H9 (cell line): ENCODE data around the gene FEZF1. TPM values are rescaled to one million over a fixed set of nuclear protein-coding genes. Genes with fewer than 3 reads are reported as not detected.

Experiments
- DNase-seq: peaks from one replicate; pipeline ENCODE4 v3.0.0-alpha.2; 2017
- H2AFZ ChIP-seq: one replicate; pipeline ENCODE4 v1.6.1; 2013; ENCODE audit warnings: mild to moderate bottlenecking, low read length, control low read depth, moderate library complexity
- H2AK5ac ChIP-seq: 2 replicates; pipeline ENCODE4 v1.6.1; 2013; ENCODE audit warnings: low read length, control low read depth, mixed read lengths; ENCODE audit not compliant: insufficient read length
- H2BK120ac ChIP-seq: one replicate; pipeline ENCODE4 v1.6.1; 2013; ENCODE audit warnings: low read depth, mild to moderate bottlenecking, low read length, control low read depth, inconsistent platforms; ENCODE audit not compliant: poor library complexity, severe bottlenecking
- H2BK12ac ChIP-seq: 2 replicates; pipeline ENCODE4 v1.6.1; 2013; ENCODE audit warnings: low read length, control low read depth, mixed read lengths, low read depth; ENCODE audit not compliant: insufficient read length
- H2BK15ac ChIP-seq: 2 replicates; pipeline ENCODE4 v1.6.1; 2013; ENCODE audit warnings: low read depth, low read length, control low read depth
- H2BK20ac ChIP-seq: one replicate; pipeline ENCODE4 v1.6.1; 2013; ENCODE audit warnings: low read depth, mild to moderate bottlenecking, low read length, control low read depth, inconsistent platforms; ENCODE audit not compliant: poor library complexity, severe bottlenecking
- H2BK5ac ChIP-seq: 2 replicates; pipeline ENCODE4 v1.6.1; 2013; ENCODE audit warnings: low read length, control low read depth, mixed read lengths; ENCODE audit not compliant: insufficient read length
- H3K14ac ChIP-seq: 2 replicates; pipeline ENCODE4 v1.6.1; 2013; ENCODE audit warnings: low read length, control low read depth; ENCODE audit not compliant: insufficient read depth
- H3K18ac ChIP-seq: 2 replicates; pipeline ENCODE4 v1.6.1; 2013; ENCODE audit warnings: low read depth, mild to moderate bottlenecking, mixed read lengths, low read length, control low read depth; ENCODE audit not compliant: insufficient read length
- H3K23ac ChIP-seq: 2 replicates; pipeline ENCODE4 v1.6.1; 2013; ENCODE audit warnings: low read length, control low read depth, mixed read lengths, low read depth; ENCODE audit not compliant: insufficient read length
- H3K23me2 ChIP-seq: 2 replicates; pipeline ENCODE4 v1.6.1; 2013; ENCODE audit warnings: low read depth, mild to moderate bottlenecking, mixed read lengths, low read length, control low read depth; ENCODE audit not compliant: insufficient read length, poor library complexity, severe bottlenecking
- H3K27ac ChIP-seq: 2 replicates; pipeline ENCODE4 v1.5.1; 2013; ENCODE audit warnings: low read length, control low read depth, mixed read lengths, low read depth; ENCODE audit not compliant: insufficient read length
- H3K27me3 ChIP-seq: 2 replicates; pipeline ENCODE4 v1.6.1; 2013; ENCODE audit warnings: low read length, control low read depth, inconsistent platforms; ENCODE audit not compliant: insufficient read depth
- H3K4ac ChIP-seq: 2 replicates; pipeline ENCODE4 v1.6.1; 2013; ENCODE audit warnings: low read depth, mild to moderate bottlenecking, control low read depth, inconsistent platforms, low read length, moderate library complexity
- H3K4me1 ChIP-seq: 2 replicates; pipeline ENCODE4 v1.6.1; 2013; ENCODE audit warnings: low read length, control low read depth, inconsistent platforms; ENCODE audit not compliant: insufficient read depth
- H3K4me2 ChIP-seq: 2 replicates; pipeline ENCODE4 v1.6.1; 2013; ENCODE audit warnings: low read length, control low read depth, mixed read lengths; ENCODE audit not compliant: insufficient read length, insufficient read depth
- H3K56ac ChIP-seq: 2 replicates; pipeline ENCODE4 v1.6.1; 2013; ENCODE audit warnings: low read depth, mild to moderate bottlenecking, mixed read lengths, low read length, control low read depth; ENCODE audit not compliant: insufficient read length
- H3K79me1 ChIP-seq: 2 replicates; pipeline ENCODE4 v1.6.1; 2013; ENCODE audit warnings: low read depth, mild to moderate bottlenecking, moderate library complexity, low read length, control low read depth, inconsistent platforms; ENCODE audit not compliant: insufficient read depth, poor library complexity, severe bottlenecking
- H3K79me2 ChIP-seq: 2 replicates; pipeline ENCODE4 v1.6.1; 2013; ENCODE audit warnings: low read length, control low read depth, inconsistent platforms; ENCODE audit not compliant: insufficient read depth
- H3K9ac ChIP-seq: 2 replicates; pipeline ENCODE4 v1.6.1; 2013; ENCODE audit warnings: low read length, control low read depth, mixed read lengths; ENCODE audit not compliant: insufficient read length; ENCODE audit errors: extremely low read depth
- H3K9me3 ChIP-seq: one replicate; pipeline ENCODE4 v1.6.1; 2013; ENCODE audit warnings: low read depth, low read length, inconsistent platforms; ENCODE audit not compliant: control insufficient read depth
- H3T11ph ChIP-seq: one replicate; pipeline ENCODE4 v1.6.1; 2013; ENCODE audit warnings: mild to moderate bottlenecking, low read length, control low read depth, inconsistent platforms
- H4K20me1 ChIP-seq: one replicate; pipeline ENCODE4 v1.6.1; 2013; ENCODE audit not compliant: control insufficient read depth, insufficient read length, insufficient read depth
- H4K5ac ChIP-seq: 2 replicates; pipeline ENCODE4 v1.6.1; 2013; ENCODE audit warnings: low read depth, mild to moderate bottlenecking, mixed read lengths, low read length, control low read depth; ENCODE audit not compliant: insufficient read length
- H4K8ac ChIP-seq: replicated peaks from 2 replicates; pipeline ENCODE4 v1.6.1; 2013; ENCODE audit warnings: low read length, control low read depth, mixed read lengths, low read depth; ENCODE audit not compliant: insufficient read length
- H4K91ac ChIP-seq: 2 replicates; pipeline ENCODE4 v1.6.1; 2013; ENCODE audit warnings: low read depth, mild to moderate bottlenecking, moderate library complexity, mixed read lengths, low read length, control low read depth; ENCODE audit not compliant: insufficient read length
- H3K27ac Mint-ChIP-seq, 3 experiments: 2 replicates in 2 of 3; 3 replicates in 1 of 3; pipeline ENCODE4 v1.8.0; 2020 to 2021; ENCODE audit warnings: mixed read lengths in 3 of 3, mild to moderate bottlenecking in 1 of 3, moderate library complexity in 1 of 3
- H3K27me3 Mint-ChIP-seq: 2 replicates; pipeline ENCODE4 v1.8.0; 2021; ENCODE audit warnings: low read depth, mild to moderate bottlenecking, moderate library complexity, mixed read lengths
- H3K36me3 Mint-ChIP-seq, 3 experiments: 2 replicates in 2 of 3; 3 replicates in 1 of 3; pipeline ENCODE4 v1.8.0; 2020 to 2021; ENCODE audit warnings: low read depth in 3 of 3, mixed read lengths in 3 of 3; ENCODE audit not compliant: insufficient read depth in 1 of 3
- H3K4me1 Mint-ChIP-seq, 2 experiments: 2 replicates each; pipeline ENCODE4 v1.8.0; 2020; ENCODE audit warnings: mixed read lengths in 2 of 2
- H3K4me3 Mint-ChIP-seq, 2 experiments: 2 replicates in 1 of 2; 3 replicates in 1 of 2; pipeline ENCODE4 v1.8.0; 2020 to 2021; ENCODE audit warnings: mild to moderate bottlenecking in 2 of 2, mixed read lengths in 2 of 2, moderate library complexity in 1 of 2
- H3K9me3 Mint-ChIP-seq, 2 experiments: 2 replicates in 1 of 2; 3 replicates in 1 of 2; pipeline ENCODE4 v1.8.0; 2020; ENCODE audit warnings: mild to moderate bottlenecking in 2 of 2, mixed read lengths in 2 of 2, moderate library complexity in 1 of 2
- WGBS: extraction: QIAGEN DNeasy Blood & Tissue Kit; methylation state at CpG from one replicate; pipeline ENCODE4 v1.1.7; 2013; ENCODE audit warnings: missing lambda C conversion rate, low lambda C conversion rate, mixed read lengths; ENCODE audit not compliant: insufficient read length; ENCODE audit errors: extremely low coverage; 5-methylcytosine and 5-hydroxymethylcytosine counted together
- total RNA-seq: library from RNA; stranded (reverse); gene quantifications from 2 replicates; pipeline ENCODE4 v1.2.1, GENCODE V29; 2021
- TF ChIP-seq, protein P1 (sequence below): fragments of 200-600 bp; sonication (generic); conservative IDR thresholded peaks from 3 replicates; pipeline ENCODE4 v1.8.0; 2021; ENCODE audit warnings: antibody characterized with exemption, mild to moderate bottlenecking

Gene FEZF1
- total RNA-seq, 1 experiment from 2014 or later = 37.8 TPM

DNA sequence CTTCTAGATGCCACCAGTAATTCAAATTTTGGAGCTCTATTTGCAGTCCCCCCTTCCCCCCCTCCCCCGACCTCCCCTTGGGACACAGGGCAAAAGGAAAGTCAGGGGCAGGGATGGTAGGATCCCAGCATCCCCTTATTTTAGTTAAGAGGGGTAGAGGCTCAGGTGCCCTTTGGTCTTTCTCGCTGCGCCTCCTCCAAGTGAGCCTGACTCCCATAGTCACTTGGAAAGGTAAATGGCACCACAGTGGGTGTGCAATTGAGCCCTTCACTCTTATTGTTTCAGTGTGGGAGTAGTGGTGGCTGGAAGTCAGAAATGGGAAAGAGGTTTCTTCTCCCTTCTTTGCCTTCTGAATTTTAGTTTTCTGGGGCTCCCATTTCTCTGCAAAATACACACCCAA lies 8.2 kb upstream of the FEZF1 start:
- no peak overlapping the region for H3K23ac ChIP-seq
- no peaks in the 10 kb centered on the region for H3K9me3 ChIP-seq
- no CpG with 5 or more reads among the region's 3 CpGs for WGBS
- H3K4me1 Mint-ChIP-seq = peaks cover 63 to 72% of the 10 kb centered on the region in 2 experiments
- H4K20me1 ChIP-seq = no peaks in the 10 kb centered on the region
- no peak overlapping the region for H4K91ac ChIP-seq
- no peak overlapping the region for H2BK120ac ChIP-seq
- no peak overlapping the region for H2BK5ac ChIP-seq
- H3T11ph ChIP-seq = no peak overlapping the region
- no peak overlapping the region for H3K18ac ChIP-seq
- no peak overlapping the region for H3K56ac ChIP-seq
- no peak overlapping the region for H2AK5ac ChIP-seq
- H3K14ac ChIP-seq = no peak overlapping the region
- H3K4ac ChIP-seq = no peak overlapping the region
- H3K27me3 Mint-ChIP-seq = peaks cover 98% of the 10 kb centered on the region
- H4K5ac ChIP-seq = no peak overlapping the region
- H3K4me1 ChIP-seq = peaks cover 9% of the 10 kb centered on the region; the same call in 1 of the 2 replicates
- DNase-seq = no peak
- no peak overlapping the region for H3K4me2 ChIP-seq
- H2BK15ac ChIP-seq = no peak overlapping the region
- no peak overlapping the region for H2BK20ac ChIP-seq
- no peak overlapping the region for H3K27ac ChIP-seq
- H3K27me3 ChIP-seq = peaks cover 26% of the 10 kb centered on the region; the same call in 1 of the 2 replicates
- H3K23me2 ChIP-seq = peaks cover 31% of the 10 kb centered on the region
- no peak overlapping the region for H4K8ac ChIP-seq
- TF ChIP-seq, protein P1, sequence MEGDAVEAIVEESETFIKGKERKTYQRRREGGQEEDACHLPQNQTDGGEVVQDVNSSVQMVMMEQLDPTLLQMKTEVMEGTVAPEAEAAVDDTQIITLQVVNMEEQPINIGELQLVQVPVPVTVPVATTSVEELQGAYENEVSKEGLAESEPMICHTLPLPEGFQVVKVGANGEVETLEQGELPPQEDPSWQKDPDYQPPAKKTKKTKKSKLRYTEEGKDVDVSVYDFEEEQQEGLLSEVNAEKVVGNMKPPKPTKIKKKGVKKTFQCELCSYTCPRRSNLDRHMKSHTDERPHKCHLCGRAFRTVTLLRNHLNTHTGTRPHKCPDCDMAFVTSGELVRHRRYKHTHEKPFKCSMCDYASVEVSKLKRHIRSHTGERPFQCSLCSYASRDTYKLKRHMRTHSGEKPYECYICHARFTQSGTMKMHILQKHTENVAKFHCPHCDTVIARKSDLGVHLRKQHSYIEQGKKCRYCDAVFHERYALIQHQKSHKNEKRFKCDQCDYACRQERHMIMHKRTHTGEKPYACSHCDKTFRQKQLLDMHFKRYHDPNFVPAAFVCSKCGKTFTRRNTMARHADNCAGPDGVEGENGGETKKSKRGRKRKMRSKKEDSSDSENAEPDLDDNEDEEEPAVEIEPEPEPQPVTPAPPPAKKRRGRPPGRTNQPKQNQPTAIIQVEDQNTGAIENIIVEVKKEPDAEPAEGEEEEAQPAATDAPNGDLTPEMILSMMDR = no peak
- H3K4me3 Mint-ChIP-seq = no peak overlapping the region; a peak in 1 of 5 replicates
- H3K27ac Mint-ChIP-seq = no peak overlapping the region
- H3K79me1 ChIP-seq = no peaks in the 10 kb centered on the region
- H2AFZ ChIP-seq = no peak overlapping the region
- peaks cover 0 to 3% of the 10 kb centered on the region in 2 experiments; a peak in 1 of 5 replicates for H3K9me3 Mint-ChIP-seq
- no peaks in the 10 kb centered on the region; the same call in 1 of the 2 replicates for H3K79me2 ChIP-seq
- peaks cover 0 to 21% (median 6%) of the 10 kb centered on the region in 3 experiments; a peak in 6 of 7 replicates for H3K36me3 Mint-ChIP-seq
- no peak overlapping the region for H3K9ac ChIP-seq
- H2BK12ac ChIP-seq = no peak overlapping the region
